ENCODE results near the gene TENT4A.

The TENT4A gene

DNA sequence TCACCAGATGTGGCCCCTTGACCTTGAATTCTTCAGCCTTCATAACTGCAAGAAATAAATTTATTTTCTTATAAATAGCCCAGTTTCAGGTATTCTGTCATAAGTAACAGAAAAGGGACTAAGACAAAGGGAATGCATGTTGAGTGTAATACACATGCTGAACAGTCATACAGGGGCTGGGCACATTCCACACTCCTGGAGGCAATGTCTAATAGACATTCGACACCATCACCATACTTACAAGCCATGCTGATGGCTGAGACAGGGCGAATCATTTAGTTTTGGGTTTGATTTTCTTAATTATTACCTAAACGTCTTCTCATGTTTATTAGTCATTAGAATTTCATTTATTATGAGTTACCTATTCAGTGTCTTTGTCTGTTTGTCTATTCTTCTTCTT lies 68.5 kb downstream of the TENT4A start:
- TF ChIP-seq, protein P1, sequence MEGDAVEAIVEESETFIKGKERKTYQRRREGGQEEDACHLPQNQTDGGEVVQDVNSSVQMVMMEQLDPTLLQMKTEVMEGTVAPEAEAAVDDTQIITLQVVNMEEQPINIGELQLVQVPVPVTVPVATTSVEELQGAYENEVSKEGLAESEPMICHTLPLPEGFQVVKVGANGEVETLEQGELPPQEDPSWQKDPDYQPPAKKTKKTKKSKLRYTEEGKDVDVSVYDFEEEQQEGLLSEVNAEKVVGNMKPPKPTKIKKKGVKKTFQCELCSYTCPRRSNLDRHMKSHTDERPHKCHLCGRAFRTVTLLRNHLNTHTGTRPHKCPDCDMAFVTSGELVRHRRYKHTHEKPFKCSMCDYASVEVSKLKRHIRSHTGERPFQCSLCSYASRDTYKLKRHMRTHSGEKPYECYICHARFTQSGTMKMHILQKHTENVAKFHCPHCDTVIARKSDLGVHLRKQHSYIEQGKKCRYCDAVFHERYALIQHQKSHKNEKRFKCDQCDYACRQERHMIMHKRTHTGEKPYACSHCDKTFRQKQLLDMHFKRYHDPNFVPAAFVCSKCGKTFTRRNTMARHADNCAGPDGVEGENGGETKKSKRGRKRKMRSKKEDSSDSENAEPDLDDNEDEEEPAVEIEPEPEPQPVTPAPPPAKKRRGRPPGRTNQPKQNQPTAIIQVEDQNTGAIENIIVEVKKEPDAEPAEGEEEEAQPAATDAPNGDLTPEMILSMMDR (IDR thresholded peaks at IDR 0.05; ENCODE audit: insufficient read depth, low read depth, low read length, missing control alignments): no peak
- no peak for DNase-seq (ENCODE audit: low read depth)
- H3K4me3 ChIP-seq (ENCODE audit: low read depth, low read length): no peak overlapping the region

DNA sequence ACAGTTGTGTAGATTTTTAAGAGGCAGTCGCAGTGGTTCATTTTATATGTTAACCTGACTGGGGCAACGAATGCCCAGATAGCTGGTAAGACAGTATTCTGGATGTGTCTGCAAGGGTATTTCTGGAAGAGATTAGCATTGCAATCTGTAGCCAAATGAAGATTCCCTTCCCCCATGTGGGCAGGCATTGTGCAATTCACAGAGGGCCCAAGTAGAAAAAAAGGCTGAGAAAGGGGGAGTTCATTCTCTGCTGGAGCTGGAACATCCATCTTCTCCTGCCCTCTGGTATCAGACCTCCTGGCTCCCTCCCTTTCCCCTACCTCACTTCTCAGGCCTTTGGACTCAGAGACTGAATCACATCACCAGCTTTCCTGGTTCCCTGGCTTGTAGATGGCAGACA lies 70.6 kb downstream of the TENT4A start:
- no peak for DNase-seq (ENCODE audit: low read depth)
- no peak overlapping the region for H3K4me3 ChIP-seq (ENCODE audit: low read depth, low read length)
- TF ChIP-seq, protein P1 (IDR thresholded peaks at IDR 0.05; ENCODE audit: insufficient read depth, low read depth, low read length, missing control alignments): no peak

DNA sequence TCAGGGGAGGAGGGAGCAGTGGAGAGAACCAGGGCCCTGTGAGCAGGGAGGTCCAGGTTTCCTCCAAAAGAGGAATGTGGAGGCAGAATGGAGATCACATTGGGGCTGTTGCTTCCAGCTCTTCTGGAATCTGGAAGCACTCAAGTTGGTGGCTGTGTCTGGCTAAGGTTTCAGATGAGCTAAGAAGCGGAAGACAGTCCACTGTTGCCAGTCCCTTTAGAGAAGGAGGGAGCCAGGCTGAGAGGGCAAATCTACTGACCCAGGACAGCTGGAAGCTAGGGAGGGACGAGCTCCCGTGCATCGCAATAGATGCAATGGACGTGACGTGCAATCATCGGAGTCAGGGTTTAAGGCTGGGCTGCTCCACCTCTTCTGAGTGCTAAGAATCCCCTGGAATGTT lies 71.2 kb downstream of the TENT4A start:
- TF ChIP-seq, protein P1 (IDR thresholded peaks at IDR 0.05; ENCODE audit: insufficient read depth, low read depth, low read length, missing control alignments): no peak
- no peak for DNase-seq (ENCODE audit: low read depth)
- H3K4me3 ChIP-seq (ENCODE audit: low read depth, low read length): no peak overlapping the region

DNA sequence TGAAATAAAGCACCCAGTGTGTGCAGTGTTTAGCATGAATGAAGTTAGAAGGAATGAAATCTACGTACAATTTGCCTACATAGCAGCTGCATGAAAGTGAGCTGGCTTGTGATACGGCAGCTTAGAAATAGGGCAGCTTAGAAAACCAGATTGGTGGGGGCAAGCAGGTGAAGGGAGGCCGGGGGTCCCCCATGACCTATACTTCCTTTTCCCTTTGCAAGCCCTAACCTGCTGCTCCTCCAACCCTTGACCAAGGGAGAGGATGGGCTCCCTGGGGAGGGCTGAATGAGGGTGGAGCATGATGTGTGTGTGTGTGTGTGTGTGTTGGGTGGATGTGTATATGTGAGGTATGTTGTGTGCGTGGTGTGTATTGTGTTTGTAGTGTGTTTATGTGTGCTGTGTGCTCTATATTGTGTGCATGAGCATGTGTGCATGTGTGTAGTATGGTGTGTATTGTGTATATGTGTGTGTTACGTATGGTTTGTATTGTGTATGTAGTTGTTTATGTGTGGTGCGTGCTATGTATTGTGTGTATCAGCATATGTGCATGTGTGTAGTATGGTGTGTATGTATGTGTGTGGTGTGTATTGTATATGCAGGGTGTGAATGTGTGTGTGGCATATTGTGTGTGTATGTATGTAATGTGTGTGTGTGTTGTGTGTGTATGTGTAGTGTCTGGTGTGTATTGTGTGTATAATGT lies 72.1 kb downstream of the TENT4A start:
- no peak for DNase-seq (ENCODE audit: low read depth)
- TF ChIP-seq, protein P1 (IDR thresholded peaks at IDR 0.05; ENCODE audit: insufficient read depth, low read depth, low read length, missing control alignments): no peak
- H3K4me3 ChIP-seq (ENCODE audit: low read depth, low read length): no peak overlapping the region

DNA sequence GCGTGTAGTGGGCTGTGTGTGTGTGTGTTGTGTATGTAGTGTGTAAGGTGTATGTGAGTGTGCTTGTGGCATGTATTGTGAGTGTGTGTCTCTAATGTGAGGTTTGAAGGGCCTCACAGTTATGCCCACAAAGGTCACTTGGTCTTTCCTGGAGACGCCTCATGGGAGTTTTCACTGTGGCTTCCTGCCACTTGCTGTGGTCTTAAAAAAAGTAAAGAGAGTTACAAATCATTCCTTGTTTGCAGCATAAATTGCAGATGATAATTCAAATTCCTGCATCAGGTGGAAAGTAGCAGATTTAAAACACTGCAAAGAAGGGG lies 72.6 kb downstream of the TENT4A start:
- H3K4me3 ChIP-seq (ENCODE audit: low read depth, low read length): no peak overlapping the region
- no peak for DNase-seq (ENCODE audit: low read depth)
- TF ChIP-seq, protein P1 (IDR thresholded peaks at IDR 0.05; ENCODE audit: insufficient read depth, low read depth, low read length, missing control alignments): no peak

DNA sequence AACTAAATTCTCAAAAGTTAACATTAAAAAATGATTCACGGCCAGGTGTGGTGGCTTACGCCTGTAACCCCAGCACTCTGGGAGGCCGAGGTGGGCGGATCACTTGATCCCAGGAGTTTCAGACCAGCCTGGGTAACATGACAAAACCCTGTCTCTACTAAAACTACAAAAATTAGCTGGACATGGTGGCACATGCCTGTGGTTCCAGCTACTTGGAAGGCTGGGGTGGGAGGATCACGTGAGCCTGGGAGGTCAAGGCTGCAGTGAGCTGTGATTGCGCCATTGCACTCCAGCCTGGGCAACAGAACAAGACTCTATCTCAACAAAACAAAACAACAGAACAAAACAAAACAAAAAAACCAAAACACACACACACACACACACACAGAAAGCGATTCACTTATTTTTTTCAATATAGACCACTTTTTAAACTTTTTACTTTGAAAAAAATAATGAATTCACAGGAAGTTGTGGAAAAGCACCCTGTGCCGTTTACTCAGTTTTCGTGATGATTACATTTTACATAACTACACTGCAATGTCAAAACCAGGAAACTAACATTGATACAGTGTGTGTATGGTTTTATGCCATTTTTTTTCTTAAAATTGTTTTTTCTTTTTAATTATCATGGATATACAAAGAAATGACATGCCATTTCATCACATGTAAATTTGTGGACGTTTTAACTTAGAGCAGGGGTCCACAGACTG lies 73.7 kb downstream of the TENT4A start:
- H3K4me3 ChIP-seq (ENCODE audit: low read depth, low read length): no peak overlapping the region
- TF ChIP-seq, protein P1 (IDR thresholded peaks at IDR 0.05; ENCODE audit: insufficient read depth, low read depth, low read length, missing control alignments): no peak
- DNase-seq (ENCODE audit: low read depth): no peak

Measured in GM12865 (cell line).